ENCODE measurements around the gene OR1Q1.
"Not testable (repeated sequence)": the region's sequence is repeated elsewhere in the genome, so short reads cannot be mapped to it uniquely, and the experiment has no call there.

Gene OR1Q1, protein sequence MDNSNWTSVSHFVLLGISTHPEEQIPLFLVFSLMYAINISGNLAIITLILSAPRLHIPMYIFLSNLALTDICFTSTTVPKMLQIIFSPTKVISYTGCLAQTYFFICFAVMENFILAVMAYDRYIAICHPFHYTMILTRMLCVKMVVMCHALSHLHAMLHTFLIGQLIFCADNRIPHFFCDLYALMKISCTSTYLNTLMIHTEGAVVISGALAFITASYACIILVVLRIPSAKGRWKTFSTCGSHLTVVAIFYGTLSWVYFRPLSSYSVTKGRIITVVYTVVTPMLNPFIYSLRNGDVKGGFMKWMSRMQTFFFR
- total RNA-seq = 0 to 0.09 (median 0) reads per million in 4 experiments

DNA sequence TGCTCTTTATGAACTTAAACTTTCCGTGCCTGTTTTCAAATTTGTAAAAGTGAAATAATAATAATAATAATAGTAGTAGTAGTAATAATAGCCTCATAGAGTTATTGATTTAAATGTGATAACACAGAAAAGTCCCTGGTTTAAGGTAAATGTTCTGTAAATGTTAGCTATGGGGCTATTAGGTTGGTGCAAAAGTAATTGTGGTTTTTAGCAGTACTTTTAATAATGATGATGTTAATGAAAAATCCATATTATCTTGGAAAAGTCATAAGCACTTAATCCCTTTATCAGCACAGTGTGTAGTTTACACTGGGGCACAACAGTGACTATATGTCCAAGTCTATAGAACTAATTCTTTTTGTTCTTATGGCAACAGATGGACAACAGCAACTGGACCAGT lies at the start of gene OR1Q1:
Gene OR1Q1 (plus strand): TSS at position 377 of the 400 bp plus-strand sequence. CDS start 0 bp downstream, at position 377.
- DNase-seq = no peak

DNA sequence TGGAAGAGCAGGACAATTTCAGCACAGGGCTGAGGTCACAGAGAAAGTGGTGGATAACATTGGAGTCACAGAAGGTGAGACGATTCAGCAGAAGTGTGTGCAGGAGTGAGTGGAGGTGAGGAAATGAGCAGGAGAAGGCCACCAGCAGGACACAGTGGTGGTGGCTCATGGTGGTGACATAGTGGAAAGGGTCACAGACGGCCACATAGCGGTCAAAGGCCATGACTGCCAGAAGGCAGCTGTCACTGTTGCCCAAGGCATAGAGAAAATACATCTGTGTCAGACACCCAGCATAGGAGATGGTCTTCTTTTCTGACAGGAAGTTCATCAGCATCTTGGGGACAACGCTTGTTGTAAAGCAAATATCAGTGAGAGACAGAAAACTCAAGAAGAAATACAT lies 46.6 kb upstream of the OR1Q1 start:
- no peak for DNase-seq

DNA sequence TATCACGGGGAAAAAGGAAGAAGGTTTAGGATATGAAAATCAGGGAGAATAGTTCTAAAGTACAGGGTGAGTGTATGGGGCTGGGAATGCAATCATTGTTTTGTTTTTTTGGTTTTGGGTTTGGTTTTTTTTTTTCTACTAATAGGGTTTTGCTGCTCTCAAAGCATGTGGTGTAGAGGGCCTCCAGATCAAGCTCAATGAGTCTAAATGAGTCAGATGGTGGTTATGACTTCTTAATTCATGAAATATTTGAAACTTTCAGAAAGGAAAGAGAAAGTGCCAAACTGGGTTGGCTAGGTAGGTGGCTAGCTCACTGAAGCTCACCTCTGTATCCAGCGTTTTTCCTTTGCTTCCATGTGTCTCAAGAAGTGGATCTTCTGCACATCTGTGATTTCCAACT lies 42.1 kb upstream of the OR1Q1 start:
- DNase-seq = no peak

DNA sequence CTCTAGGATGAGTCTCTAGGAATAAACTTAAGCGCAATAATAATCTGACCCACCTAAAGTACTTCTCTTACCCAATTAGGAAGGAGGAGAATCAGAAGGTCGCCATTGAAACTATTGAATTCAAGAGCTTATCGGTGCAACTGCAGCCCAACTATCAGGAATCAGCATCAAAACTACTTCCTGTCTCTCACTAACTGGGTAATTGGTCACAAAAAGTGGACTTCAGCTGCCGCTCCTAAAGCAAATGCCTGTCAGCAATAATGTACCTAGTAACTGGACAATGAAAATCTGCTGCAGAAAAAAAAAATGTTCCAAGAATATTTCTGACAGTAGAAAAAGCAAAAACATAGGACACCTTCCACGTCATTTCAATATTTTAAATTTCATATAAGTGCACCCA lies 34.7 kb upstream of the OR1Q1 start:
- no peak for DNase-seq

DNA sequence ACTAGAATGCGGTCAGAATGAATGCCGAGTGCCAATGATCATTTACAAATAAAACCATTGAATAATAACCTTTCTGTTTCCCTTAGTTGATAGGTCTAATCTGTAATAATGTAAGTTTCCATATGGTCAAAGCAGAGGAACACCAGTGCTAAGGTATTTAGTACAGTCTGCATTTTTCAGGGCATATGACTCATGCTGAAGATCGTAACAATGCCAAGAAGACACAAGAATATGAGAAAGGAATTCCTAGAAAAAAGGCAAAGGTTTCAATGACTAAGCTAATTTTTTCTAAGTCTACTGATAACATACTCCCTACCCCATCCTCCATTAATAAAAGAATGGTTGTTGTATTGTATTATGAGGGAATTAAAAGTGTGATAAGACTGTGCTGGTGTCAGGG lies 34.2 kb upstream of the OR1Q1 start:
- DNase-seq = no peak

DNA sequence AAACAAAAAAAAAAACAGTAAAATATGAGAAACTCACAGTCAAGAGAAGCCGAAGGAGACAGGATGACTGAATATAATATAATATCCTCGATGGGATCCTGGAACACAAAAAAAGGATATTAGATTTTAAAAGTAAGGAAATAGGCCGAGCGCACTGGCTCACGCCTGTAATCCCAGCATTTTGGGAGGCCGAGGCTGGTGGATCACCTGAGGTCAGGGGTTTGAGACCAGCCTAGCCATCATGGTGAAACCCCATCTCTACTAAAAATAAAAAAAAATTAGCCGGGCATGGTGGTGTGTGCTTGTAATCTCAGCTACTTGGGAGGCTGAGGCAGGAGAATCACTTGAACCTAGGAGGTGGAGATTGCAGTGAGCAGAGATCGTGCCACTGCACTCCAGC lies 31.3 kb upstream of the OR1Q1 start, which contains the start of gene OR1L8:
Gene OR1L8 (minus strand): TSS at position 101 of the 400 bp plus-strand sequence. CDS start 14,907 bp downstream, outside the sequence.
- DNase-seq = not testable (repeated sequence)

DNA sequence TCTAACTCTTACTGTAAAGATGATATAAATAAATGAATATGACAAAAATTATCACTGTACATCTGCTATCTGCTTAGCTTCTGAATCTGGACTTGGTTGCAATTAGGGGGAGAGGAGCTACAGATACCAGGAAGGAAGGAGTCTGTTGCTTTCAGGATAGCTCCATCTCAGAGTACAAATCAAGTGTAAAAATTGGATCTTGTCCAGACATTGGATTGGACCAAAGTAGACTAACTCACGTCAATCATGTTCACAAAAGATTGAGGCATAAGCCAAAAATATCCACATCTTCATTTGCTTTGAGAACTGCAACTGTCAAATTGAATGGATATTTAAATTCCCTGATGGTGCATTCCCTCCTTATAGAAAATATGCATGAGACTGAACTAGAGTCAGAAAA lies 8.8 kb upstream of the OR1Q1 start:
- DNase-seq = no peak

DNA sequence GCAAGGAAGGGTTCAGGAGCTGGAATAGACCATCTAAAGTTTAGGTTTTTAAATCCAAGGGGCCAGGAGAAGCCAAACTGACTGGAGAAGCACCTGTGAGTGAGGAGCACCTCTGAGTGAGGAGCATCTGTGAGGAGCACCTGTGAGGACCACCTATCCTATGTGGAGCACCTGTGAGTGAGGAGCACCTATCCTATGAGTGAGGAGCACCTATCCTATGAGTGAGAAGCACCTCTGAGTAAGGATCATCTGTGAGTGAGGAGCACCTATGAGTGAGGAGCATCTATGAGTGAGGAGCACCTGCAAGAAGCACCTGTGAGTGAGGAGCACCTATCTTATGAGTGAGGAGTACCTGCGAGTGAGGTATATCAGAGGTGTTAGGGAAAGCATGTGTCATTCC lies 8.0 kb upstream of the OR1Q1 start:
- no peak for DNase-seq

DNA sequence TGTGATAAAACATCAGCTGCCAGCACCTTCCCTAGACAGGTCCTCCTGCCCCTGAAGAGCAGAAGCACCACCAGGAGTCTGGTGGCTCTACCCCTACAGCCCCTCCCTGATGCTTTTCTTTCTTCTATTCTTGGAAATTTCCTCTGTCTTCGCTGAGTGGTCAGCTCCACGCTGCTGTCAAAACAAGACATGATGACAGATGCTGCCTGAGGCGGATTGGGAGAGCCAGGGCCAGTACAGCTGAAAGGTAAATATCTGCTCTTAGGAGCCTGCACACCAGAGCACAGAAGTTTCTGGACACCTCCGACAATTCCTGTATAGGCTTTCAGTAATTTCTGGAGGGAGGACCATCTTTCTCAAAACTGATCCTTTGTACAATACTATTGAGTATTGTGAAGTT lies 4.7 kb upstream of the OR1Q1 start:
- no peak for DNase-seq

DNA sequence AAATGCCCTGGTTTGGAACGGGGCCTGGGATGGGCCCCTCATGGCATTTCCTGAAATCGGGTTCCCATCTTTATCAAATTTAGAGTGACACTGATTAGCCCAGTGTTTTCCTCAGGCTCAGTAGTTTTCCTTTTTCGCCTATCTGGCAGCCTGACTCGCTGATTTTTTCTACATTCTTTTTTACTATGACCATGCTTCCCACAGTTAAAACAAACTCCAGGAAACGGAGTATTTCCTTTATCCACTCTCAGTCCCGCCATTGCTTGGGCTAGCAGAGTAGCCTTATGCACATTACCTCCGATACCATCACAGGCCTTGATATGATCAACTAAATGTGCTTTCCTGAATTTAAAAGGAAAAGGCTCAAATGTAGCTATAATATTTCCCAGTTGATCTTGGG lies 5.5 kb downstream of the OR1Q1 start:
- no peak for DNase-seq

DNA sequence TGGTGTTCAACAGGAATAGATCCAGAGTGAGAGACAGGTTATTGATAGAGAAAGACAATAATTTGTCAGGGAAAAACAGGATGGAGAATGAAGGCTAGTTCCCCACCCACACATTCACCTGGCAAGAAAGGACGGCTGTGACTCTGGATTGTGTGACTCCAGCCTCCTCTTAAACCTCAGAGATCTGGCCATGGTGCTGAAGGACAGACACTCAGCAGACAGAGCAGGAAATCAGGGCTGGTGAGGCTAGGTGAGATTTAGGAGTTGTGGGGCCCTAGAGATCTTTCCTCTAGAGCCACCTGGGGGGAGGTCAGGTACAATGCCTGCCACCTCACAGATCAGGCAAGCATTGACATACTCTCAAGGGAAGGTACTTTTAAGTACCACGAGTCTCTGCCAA lies 27.7 kb downstream of the OR1Q1 start:
- no peak for DNase-seq

DNA sequence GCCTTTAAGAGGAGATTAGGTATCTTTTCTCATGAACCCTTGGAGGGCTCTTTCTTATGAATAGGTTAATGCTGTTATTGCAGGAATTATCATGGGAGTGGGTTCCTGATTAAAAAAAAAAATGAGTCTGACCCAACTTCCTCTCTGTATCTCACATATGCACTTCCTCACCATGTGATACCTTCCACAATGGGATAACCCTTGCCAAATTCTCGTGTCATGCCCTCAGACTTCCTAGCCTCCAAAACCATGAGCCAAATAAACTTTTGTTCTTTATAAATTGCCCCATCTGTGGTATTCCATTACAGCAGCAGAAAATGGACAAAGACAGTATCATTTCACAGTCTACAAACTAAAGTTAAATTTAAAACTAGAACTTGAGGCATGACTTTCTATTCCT lies 41.8 kb downstream of the OR1Q1 start:
- DNase-seq = no peak

DNA sequence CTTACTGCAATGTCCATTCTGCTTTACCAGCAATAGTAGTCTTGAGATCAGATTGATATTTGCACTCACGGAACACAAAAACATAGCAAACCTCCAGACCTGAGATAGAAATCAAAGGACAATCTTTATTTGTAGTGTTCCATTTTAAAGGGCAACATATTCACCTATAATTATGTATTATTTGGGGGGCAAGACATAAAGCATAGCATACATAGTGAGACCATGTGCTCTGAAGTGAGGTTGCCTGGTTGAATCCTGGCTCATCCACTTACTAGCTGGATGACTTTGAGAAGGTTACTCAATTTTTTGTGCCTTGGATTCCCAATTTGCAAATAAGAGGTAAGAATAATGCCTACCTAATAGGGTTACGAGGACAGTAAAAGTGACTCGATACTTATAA lies 43.0 kb downstream of the OR1Q1 start, which contains the start of gene OR1B1:
Gene OR1B1 (minus strand): TSS at position 101 of the 400 bp plus-strand sequence.
- no peak for DNase-seq

DNA sequence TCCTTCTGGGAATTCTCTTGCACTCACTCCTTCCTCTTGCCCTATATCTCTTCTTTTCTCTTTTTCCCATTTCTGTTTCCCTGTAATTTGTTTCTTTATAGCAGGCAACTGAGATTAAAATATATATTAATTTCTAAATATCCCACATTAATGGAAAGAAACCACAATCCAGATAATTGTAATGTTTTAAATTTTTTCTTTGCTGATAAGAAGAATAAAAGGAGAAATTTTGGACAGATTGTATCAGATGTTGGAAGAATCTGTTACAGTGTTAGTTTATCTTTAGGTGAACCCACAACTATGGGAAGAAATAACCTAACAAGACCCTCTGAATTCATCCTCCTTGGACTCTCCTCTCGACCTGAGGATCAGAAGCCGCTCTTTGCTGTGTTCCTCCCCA lies 46.9 kb downstream of the OR1Q1 start, which contains the start of gene OR1L1:
Gene OR1L1 (plus strand): TSS at position 301 of the 400 bp plus-strand sequence. CDS start 0 bp downstream, at position 301.
- DNase-seq = no peak

All from effector CD8-positive, alpha-beta T cell (primary cell).